HAP-1 (cell line): ENCODE data around the gene RO60.
A peak's percentile ranks its signal among the peaks of the same experiment; 100 is the strongest.
"Not testable (repeated sequence)": the region's sequence is repeated elsewhere in the genome, so short reads cannot be mapped to it uniquely, and the experiment has no call there.

ENCODE experiments used
- DNase-seq, 2 experiments: peaks; one replicate each; pipeline ENCODE4 v3.0.0-alpha.2; 2016 to 2020; ENCODE audit warnings: low spot score in 2 of 2
- H3K27me3 ChIP-seq: fragments of 250-450 bp; sonication (Bioruptor Pico); 2 replicates; pipeline ENCODE4 v1.5.1; 2020; ENCODE audit warnings: low read depth, mild to moderate bottlenecking, moderate library complexity
- H3K36me3 ChIP-seq: fragments of 250-450 bp; sonication (Bioruptor Pico); replicated peaks from 2 replicates; pipeline ENCODE4 v1.5.1; 2020; ENCODE audit warnings: mild to moderate bottlenecking
- H3K4me1 ChIP-seq: fragments of 250-450 bp; sonication (Bioruptor Pico); 2 replicates; pipeline ENCODE4 v1.5.1; 2020; ENCODE audit warnings: mild to moderate bottlenecking
- H3K4me3 ChIP-seq: fragments of 250-450 bp; sonication (Bioruptor Pico); 2 replicates; pipeline ENCODE4 v1.5.1; 2020; ENCODE audit warnings: mild to moderate bottlenecking, moderate library complexity
- H3K9me3 ChIP-seq: fragments of 250-450 bp; sonication (Bioruptor Pico); 2 replicates; pipeline ENCODE4 v1.5.1; 2020; ENCODE audit warnings: mild to moderate bottlenecking, moderate library complexity
- in situ Hi-C: fragments of 300-500 bp; cut with MboI; formaldehyde crosslinking; loops from 3 replicates; pipeline ENCODE4 v1.14.3; 2020; ENCODE audit warnings: low sequenced_read_pairs, inconsistent platforms, mixed read lengths

Gene RO60

GRCh38 chr1:193059282-193060114 lies at the start of gene RO60, which contains the start of gene UCHL5:
Gene RO60, plus strand, starts transcription at chr1:193059612. Its CDS starts 9,443 bp downstream, at chr1:193069055.
Gene UCHL5, minus strand, starts transcription at chr1:193059360. Its CDS starts 100 bp downstream, at chr1:193059260.
- peak; percentile 94 to 97 for DNase-seq
- Histone ChIP-seq H3K4me3 (peak within 1 kb of the TSS; percentile 88), H3K4me1 (peaks cover 17% of the 10 kb centered on the region), H3K36me3 (no peaks in the 10 kb centered on the region), H3K9me3 (no peaks in the 10 kb centered on the region), H3K27me3 (no peaks in the 10 kb centered on the region)
- in situ Hi-C loops, result no loop called here

- H3K9me3 ChIP-seq, result no peaks in the 10 kb centered on the region
- DNase-seq, result no peak
- H3K27me3 ChIP-seq, result no peaks in the 10 kb centered on the region
- in situ Hi-C loops, result loop anchor here (5.0 kb wide), 1 partner anchor 534 kb away; no protein-coding TSS in a partner anchor
- peaks cover 3% of the 10 kb centered on the region; the same call in 1 of the 2 replicates for H3K36me3 ChIP-seq
- H3K4me1 ChIP-seq, result peaks cover 6% of the 10 kb centered on the region
- no peak overlapping the region for H3K4me3 ChIP-seq
These were observed 48.0 kb upstream of the RO60 start for GRCh38 chr1:193011406-193011805.

GRCh38 chr1:193013005-193013404 lies 46.4 kb upstream of the RO60 start:
- no peak for DNase-seq
- in situ Hi-C loops, result loop anchor here (5.0 kb wide), 1 partner anchor 536 kb away; no protein-coding TSS in a partner anchor
- Histone ChIP-seq H3K9me3 (no peaks in the 10 kb centered on the region), H3K27me3 (no peaks in the 10 kb centered on the region), H3K4me3 (no peak overlapping the region), H3K4me1 (peaks cover 18% of the 10 kb centered on the region), H3K36me3 (peaks cover 3% of the 10 kb centered on the region; the same call in 1 of the 2 replicates)

- Histone ChIP-seq H3K4me1 (peaks cover 18% of the 10 kb centered on the region), H3K4me3 (no peak overlapping the region), H3K9me3 (no peaks in the 10 kb centered on the region), H3K36me3 (peaks cover 3% of the 10 kb centered on the region; the same call in 1 of the 2 replicates), H3K27me3 (no peaks in the 10 kb centered on the region)
- in situ Hi-C loops, result loop anchor here (5.0 kb wide), 1 partner anchor 536 kb away; no protein-coding TSS in a partner anchor
- no peak for DNase-seq
These were observed 45.7 kb upstream of the RO60 start for GRCh38 chr1:193013707-193014106.

- no peaks in the 10 kb centered on the region for H3K27me3 ChIP-seq
- H3K4me1 ChIP-seq, result peaks cover 18% of the 10 kb centered on the region
- no peaks in the 10 kb centered on the region for H3K9me3 ChIP-seq
- in situ Hi-C loops, result loop anchor here (5.0 kb wide), 1 partner anchor 537 kb away; no protein-coding TSS in a partner anchor
- no peak for DNase-seq
- peaks cover 3% of the 10 kb centered on the region; the same call in 1 of the 2 replicates for H3K36me3 ChIP-seq
- H3K4me3 ChIP-seq, result no peak overlapping the region
These were observed 45.0 kb upstream of the RO60 start for GRCh38 chr1:193014400-193014799.

- Histone ChIP-seq H3K4me1 (peaks cover 16% of the 10 kb centered on the region), H3K4me3 (no peak overlapping the region), H3K9me3 (no peaks in the 10 kb centered on the region), H3K36me3 (peaks cover 3% of the 10 kb centered on the region; the same call in 1 of the 2 replicates), H3K27me3 (no peaks in the 10 kb centered on the region)
- in situ Hi-C loops, result no loop called here
- DNase-seq, result peak in 1 of 2 experiments; percentile 85
These were observed 42.6 kb upstream of the RO60 start for GRCh38 chr1:193016788-193017187.

- peak in 1 of 2 experiments; percentile 67 for DNase-seq
- peaks cover 16% of the 10 kb centered on the region for H3K4me1 ChIP-seq
- in situ Hi-C loops, result no loop called here
- H3K36me3 ChIP-seq, result peaks cover 7% of the 10 kb centered on the region
- no peak overlapping the region for H3K4me3 ChIP-seq
- no peaks in the 10 kb centered on the region for H3K27me3 ChIP-seq
- no peaks in the 10 kb centered on the region for H3K9me3 ChIP-seq
These were observed 39.9 kb upstream of the RO60 start for GRCh38 chr1:193019442-193020026.

GRCh38 chr1:193025218-193025617 lies 34.2 kb upstream of the RO60 start:
- in situ Hi-C loops, result no loop called here
- DNase-seq, result no peak
- H3K9me3 ChIP-seq, result no peaks in the 10 kb centered on the region
- H3K27me3 ChIP-seq, result no peaks in the 10 kb centered on the region
- H3K4me1 ChIP-seq, result peaks cover 5% of the 10 kb centered on the region
- H3K4me3 ChIP-seq, result no peak overlapping the region
- peaks cover 22% of the 10 kb centered on the region for H3K36me3 ChIP-seq

GRCh38 chr1:193030280-193030679 lies 29.1 kb upstream of the RO60 start:
- H3K4me3 ChIP-seq, result no peak overlapping the region
- H3K36me3 ChIP-seq, result peaks cover 18% of the 10 kb centered on the region
- peak; percentile 36 to 48 for DNase-seq
- no peaks in the 10 kb centered on the region for H3K27me3 ChIP-seq
- H3K4me1 ChIP-seq, result peaks cover 13% of the 10 kb centered on the region
- in situ Hi-C loops, result no loop called here
- H3K9me3 ChIP-seq, result no peaks in the 10 kb centered on the region

- peaks cover 15% of the 10 kb centered on the region for H3K36me3 ChIP-seq
- no peak for DNase-seq
These were observed 28.0 kb upstream of the RO60 start for GRCh38 chr1:193031431-193031830.

GRCh38 chr1:193032643-193033427 lies 26.6 kb upstream of the RO60 start:
- H3K36me3 ChIP-seq, result peaks cover 12% of the 10 kb centered on the region
- H3K4me1 ChIP-seq, result peaks cover 13% of the 10 kb centered on the region
- H3K4me3 ChIP-seq, DNase-seq, H3K9me3 ChIP-seq, H3K27me3 ChIP-seq, in situ Hi-C loops: not testable (repeated sequence)

More at GRCh38 chr1:193031431-193031830, 28.0 kb upstream of the RO60 start:
- H3K4me3 ChIP-seq, result no peak overlapping the region
- no peaks in the 10 kb centered on the region for H3K9me3 ChIP-seq
- in situ Hi-C loops, result no loop called here
- H3K27me3 ChIP-seq, result no peaks in the 10 kb centered on the region
- H3K4me1 ChIP-seq, result peaks cover 13% of the 10 kb centered on the region

- Histone ChIP-seq H3K27me3 (no peaks in the 10 kb centered on the region), H3K4me3 (no peak overlapping the region), H3K9me3 (no peaks in the 10 kb centered on the region), H3K4me1 (peaks cover 13% of the 10 kb centered on the region), H3K36me3 (peaks cover 7% of the 10 kb centered on the region)
- no peak for DNase-seq
- in situ Hi-C loops, result no loop called here
These were observed 25.8 kb upstream of the RO60 start for GRCh38 chr1:193033610-193034009.

GRCh38 chr1:193036337-193037047 lies 22.9 kb upstream of the RO60 start:
- in situ Hi-C loops, result no loop called here

More at GRCh38 chr1:193036337-193037047, 22.9 kb upstream of the RO60 start:
- Histone ChIP-seq H3K4me3 (no peak overlapping the region), H3K36me3 (no peaks in the 10 kb centered on the region; the same call in 1 of the 2 replicates), H3K9me3 (no peaks in the 10 kb centered on the region), H3K27me3 (no peaks in the 10 kb centered on the region), H3K4me1 (peaks cover 22% of the 10 kb centered on the region)
- DNase-seq, result no peak
